HG03064 (cell line): Measurements from ENCODE around the gene SOX6.

Experiments
- ATAC-seq: cut with Tn5 transposase; IDR thresholded peaks from one replicate; pipeline ENCODE4 v1.9.1; 2021; ENCODE audit warnings: low read depth; ENCODE audit not compliant: unreplicated experiment

The SOX6 gene

GRCh38 chr11:16322190-16322589 is 34.2 kb downstream of the SOX6 start:
- no peak for ATAC-seq

DNA sequence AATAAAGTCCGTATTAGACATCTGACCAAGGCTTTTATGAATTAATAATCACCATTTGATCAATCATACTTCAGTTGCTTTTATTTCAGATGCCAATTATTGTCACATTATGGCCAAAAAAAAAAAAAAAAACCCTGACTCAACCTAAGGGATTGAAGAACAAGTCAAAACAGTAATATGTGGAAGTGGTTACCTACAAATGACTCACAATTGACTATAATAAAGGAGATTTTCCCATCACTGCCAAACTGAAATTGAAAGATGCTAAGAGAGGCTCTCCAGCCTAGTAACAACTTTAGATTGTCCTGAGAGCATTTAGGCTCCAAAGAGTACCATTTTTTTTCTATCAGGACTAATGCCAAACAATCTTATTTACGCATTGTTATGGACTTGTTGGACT is 35.2 kb downstream of the SOX6 start:
- no peak for ATAC-seq

DNA sequence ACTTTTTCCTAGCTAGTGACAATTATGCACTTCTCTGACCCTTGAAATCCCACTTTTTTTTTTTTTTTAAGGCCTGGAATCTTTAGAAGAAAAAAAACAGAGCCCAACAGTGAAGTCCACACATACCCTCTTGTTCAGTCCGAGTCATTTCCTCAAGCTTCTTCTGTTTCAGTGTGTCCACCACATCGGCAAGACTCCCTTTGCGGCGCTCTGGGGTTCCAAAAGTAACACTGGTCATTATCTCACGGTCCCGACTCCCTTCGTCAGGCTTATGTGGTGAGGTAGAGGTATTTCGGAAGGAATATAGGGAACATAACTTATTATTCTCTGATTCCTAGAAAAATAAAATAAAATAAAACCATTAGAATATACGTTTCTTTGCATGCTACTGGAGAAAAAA is 38.0 kb downstream of the SOX6 start:
- no peak for ATAC-seq

GRCh38 chr11:16317712-16318111 is 38.6 kb downstream of the SOX6 start:
- no peak for ATAC-seq

- no peak for ATAC-seq
Measured at GRCh38 chr11:16313846-16314245, 42.5 kb downstream of the SOX6 start.

GRCh38 chr11:16312233-16312765 is 44.0 kb downstream of the SOX6 start:
- ATAC-seq = no peak

- ATAC-seq = no peak
Measured at GRCh38 chr11:16311831-16312230, 44.5 kb downstream of the SOX6 start.

- ATAC-seq = no peak
Measured at GRCh38 chr11:16310943-16311342, 45.4 kb downstream of the SOX6 start.

GRCh38 chr11:16309226-16309625 is 47.1 kb downstream of the SOX6 start:
- ATAC-seq = no peak

GRCh38 chr11:16301462-16301861 is 54.9 kb downstream of the SOX6 start:
- no peak for ATAC-seq

- ATAC-seq = no peak
Measured at GRCh38 chr11:16299884-16300782, 56.2 kb downstream of the SOX6 start.

DNA sequence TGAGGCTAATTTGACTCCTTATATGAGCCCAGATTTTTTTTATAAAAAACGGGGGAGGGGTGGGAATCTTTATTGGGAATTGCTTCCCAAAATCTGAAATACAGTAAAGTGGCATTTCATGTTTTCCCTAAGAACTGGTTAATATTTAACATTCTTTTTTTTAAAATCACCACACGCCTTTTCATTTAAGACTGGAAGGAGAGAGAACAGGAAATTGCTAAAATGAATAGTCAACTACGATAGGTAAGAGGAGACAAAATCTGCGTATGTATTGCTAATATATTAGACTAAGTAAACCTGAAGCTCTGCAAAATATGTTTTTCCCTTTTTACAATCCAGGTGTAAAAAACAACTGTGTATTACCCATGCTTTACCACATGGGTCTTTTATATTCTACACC is 57.0 kb downstream of the SOX6 start:
- no peak for ATAC-seq

- ATAC-seq = no peak
Measured at GRCh38 chr11:16297332-16297731, 59.0 kb downstream of the SOX6 start.

DNA sequence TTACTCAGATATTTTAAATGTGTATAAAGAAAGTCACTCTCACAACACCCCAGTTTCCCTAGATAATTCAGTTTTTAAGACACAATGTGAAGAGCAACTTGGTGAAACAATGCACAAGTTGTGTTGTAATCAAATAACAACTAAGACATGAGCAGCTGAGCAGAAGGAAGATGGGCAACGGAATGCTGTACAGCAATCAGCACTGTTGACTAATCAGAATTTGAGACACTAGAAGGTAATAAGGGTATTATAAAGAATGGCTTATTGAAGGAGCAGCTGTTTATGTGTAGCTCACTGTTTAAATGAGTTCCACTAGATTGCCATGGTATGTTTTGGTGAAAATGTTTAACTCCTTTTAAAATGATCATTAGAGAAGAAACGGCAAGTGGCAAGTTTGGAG is 60.1 kb downstream of the SOX6 start:
- ATAC-seq = no peak

DNA sequence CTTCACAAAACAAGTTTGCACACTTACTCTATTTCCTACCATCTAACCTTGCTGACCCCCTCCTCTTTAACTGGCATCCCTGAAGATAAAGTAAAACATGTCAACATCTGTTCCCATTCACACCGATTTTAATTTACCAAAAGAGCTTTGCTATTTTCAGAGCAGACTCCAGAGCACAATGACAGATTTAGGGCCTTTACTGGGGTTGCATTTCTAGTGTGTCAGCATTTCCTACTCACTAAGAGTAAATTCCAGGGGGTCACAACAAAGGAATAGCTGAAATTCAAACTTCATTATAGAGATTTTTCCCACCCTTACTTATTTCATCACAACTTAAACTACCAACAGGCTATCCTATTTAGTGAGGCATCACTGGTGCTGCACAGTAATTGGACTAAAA is 60.8 kb downstream of the SOX6 start:
- no peak for ATAC-seq

DNA sequence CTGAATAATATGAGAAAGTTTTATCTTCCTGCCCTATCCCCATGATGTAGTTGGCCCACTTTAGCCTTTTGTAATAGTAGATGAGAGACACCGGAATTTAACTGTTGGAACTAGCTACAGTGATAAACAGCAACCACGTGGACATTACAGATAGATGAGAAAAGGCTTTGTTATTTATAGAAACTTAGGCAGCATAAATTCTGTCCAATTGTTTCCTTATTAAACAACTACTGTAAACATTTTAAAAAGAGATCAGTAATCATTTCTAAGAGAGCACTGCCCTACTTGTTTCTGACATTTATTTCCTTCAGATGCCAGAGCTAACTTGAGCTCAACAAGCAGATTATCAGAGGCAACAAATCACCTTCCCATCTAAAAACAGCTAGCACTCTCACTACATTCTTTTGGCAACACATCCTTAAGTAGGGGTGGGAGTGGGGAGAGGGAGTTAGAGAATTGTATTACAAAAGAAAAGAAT is 63.1 kb downstream of the SOX6 start:
- no peak for ATAC-seq

- no peak for ATAC-seq
Measured at GRCh38 chr11:16292167-16292859, 64.0 kb downstream of the SOX6 start.

DNA sequence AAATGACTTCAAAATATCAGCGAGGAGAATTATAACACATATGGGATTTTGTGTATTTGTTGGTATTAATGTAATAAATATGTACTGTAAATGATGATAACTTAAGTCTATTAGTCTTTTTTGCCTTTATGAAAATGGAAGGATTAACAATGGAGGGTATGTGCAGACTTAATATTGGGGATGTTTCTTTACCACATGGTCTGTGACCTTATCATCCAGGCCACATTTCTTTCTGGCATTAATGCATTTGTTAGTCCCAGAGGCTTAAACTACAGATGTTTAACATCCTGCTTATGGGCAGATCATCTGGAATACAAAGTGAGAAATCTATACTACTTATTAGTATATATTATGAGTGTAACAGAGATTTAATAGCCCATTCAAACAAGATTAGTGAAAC is 64.6 kb downstream of the SOX6 start:
- ATAC-seq = no peak

- no peak for ATAC-seq
Measured at GRCh38 chr11:16289541-16289940, 66.8 kb downstream of the SOX6 start.

DNA sequence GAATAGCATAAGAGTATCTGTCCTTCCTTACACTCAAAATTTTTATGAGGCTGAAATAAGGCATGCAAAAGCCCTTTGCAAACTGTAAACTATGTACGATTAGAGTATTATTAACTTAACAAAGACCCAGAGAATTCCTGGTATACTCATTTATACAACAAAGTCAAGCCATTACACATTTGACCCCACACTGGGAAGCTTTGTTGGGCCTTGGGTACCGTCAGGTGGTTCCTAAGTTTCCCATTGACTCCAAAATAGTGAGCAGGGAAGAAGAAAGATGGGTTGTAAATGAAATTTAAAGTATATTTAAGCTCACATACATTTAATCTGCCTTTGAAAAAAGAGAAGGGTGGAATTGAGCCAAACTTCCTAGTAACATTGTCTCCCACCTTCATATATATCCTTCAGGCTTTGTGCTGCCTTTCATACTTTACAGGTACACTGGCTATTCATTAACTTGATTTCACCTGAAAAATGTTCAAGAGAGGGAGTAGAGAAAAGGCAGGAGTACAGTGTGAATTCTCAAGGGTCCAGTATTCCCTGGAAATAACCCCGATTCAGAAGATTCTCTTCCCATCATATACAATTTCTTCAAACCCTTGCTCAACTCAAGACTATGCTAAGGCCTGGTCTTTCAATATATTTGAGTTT is 68.6 kb downstream of the SOX6 start:
- ATAC-seq = no peak

DNA sequence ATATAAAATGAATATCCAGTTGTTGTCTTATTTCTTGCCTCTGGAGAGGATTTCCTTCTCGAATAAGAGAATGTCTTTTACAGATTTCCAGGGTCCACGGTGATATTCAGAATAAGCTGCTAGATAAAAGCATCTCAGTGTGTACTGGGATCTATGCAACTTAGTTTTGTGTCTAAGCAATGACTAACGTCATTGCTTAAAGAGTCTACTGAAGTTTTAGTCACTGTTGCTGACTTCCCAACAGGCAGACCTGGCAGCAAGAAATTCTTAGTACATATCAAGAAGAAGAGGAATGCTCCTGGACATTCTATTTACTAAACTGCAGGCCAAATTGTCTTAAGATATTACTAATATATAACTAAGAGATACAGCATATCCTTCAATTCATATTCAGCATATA is 70.3 kb downstream of the SOX6 start:
- ATAC-seq = no peak
